ENCODE measurements around the gene TOM1L2.
"Not testable (repeated sequence)": the region's sequence is repeated elsewhere in the genome, so short reads cannot be mapped to it uniquely, and the experiment has no call there.

The TOM1L2 gene

GRCh38 chr17:17942846-17943245, 29.4 kb downstream of the TOM1L2 start:
- peak; percentile 49 for DNase-seq

- DNase-seq: no peak
These were observed 31.2 kb downstream of the TOM1L2 start for GRCh38 chr17:17941015-17941414.

- peak; percentile 79 for DNase-seq
These were observed 31.7 kb downstream of the TOM1L2 start for GRCh38 chr17:17940441-17940911.

GRCh38 chr17:17939941-17940340, 32.3 kb downstream of the TOM1L2 start:
- not testable (repeated sequence) for DNase-seq

GRCh38 chr17:17938388-17939107, 33.7 kb downstream of the TOM1L2 start:
- DNase-seq: no peak

GRCh38 chr17:17937958-17938357, 34.2 kb downstream of the TOM1L2 start:
- DNase-seq: no peak

GRCh38 chr17:17937201-17937853, 34.9 kb downstream of the TOM1L2 start:
- DNase-seq: no peak

GRCh38 chr17:17935321-17936271, 36.6 kb downstream of the TOM1L2 start:
- peak; percentile 96 for DNase-seq

- DNase-seq: no peak
These were observed 37.4 kb downstream of the TOM1L2 start for GRCh38 chr17:17934806-17935205.

GRCh38 chr17:17934214-17934613, 38.0 kb downstream of the TOM1L2 start:
- DNase-seq: no peak

GRCh38 chr17:17933775-17934174, 38.4 kb downstream of the TOM1L2 start:
- peak; percentile 76 for DNase-seq

- no peak for DNase-seq
These were observed 41.0 kb downstream of the TOM1L2 start for GRCh38 chr17:17931159-17931558.

- DNase-seq: no peak
These were observed 41.5 kb downstream of the TOM1L2 start for GRCh38 chr17:17930674-17931073.

- no peak for DNase-seq
These were observed 42.4 kb downstream of the TOM1L2 start for GRCh38 chr17:17929655-17930380.

GRCh38 chr17:17928398-17929287, 43.6 kb downstream of the TOM1L2 start:
- peak; percentile 21 for DNase-seq

- peak; percentile 25 for DNase-seq
These were observed 45.3 kb downstream of the TOM1L2 start for GRCh38 chr17:17926840-17927449.

GRCh38 chr17:17926036-17926435, 46.2 kb downstream of the TOM1L2 start:
- no peak for DNase-seq

GRCh38 chr17:17924857-17925250, 47.3 kb downstream of the TOM1L2 start:
- no peak for DNase-seq

- DNase-seq: peak; percentile 71
These were observed 47.9 kb downstream of the TOM1L2 start for GRCh38 chr17:17924131-17924856.

- peak; percentile 49 for DNase-seq
These were observed 50.1 kb downstream of the TOM1L2 start for GRCh38 chr17:17922070-17922614.
